Loucy (cell line): ENCODE data around the gene PRKACA.
A peak's percentile ranks its signal among the peaks of the same experiment; 100 is the strongest.

Source experiments
- H2AFZ ChIP-seq: fragments of 200-600 bp; sonication (generic); 2 replicates; pipeline ENCODE4 v1.6.0; 2016; ENCODE audit warnings: antibody characterized with exemption, mild to moderate bottlenecking, low read length, moderate library complexity
- H3F3A ChIP-seq: fragments of 200-600 bp; 2 replicates; pipeline ENCODE4 v1.6.0; 2016; ENCODE audit warnings: antibody characterized with exemption, low read depth, mild to moderate bottlenecking
- H3K27me3 ChIP-seq: fragments of 200-600 bp; sonication (generic); 2 replicates; pipeline ENCODE4 v1.6.1; 2014; ENCODE audit warnings: low read length, mild to moderate bottlenecking; ENCODE audit not compliant: insufficient read depth, poor library complexity, severe bottlenecking
- H3K36me3 ChIP-seq: fragments of 200-600 bp; sonication (generic); 2 replicates; pipeline ENCODE4 v1.6.1; 2016; ENCODE audit warnings: low read length; ENCODE audit not compliant: insufficient read depth
- H3K4me1 ChIP-seq: fragments of 200-600 bp; sonication (generic); 2 replicates; pipeline ENCODE4 v1.5.1; 2014; ENCODE audit warnings: low read length, mild to moderate bottlenecking; ENCODE audit not compliant: insufficient read depth, poor library complexity, severe bottlenecking
- H3K4me2 ChIP-seq: fragments of 200-600 bp; sonication (generic); 2 replicates; pipeline ENCODE4 v1.6.0; 2014; ENCODE audit warnings: antibody characterized with exemption, low read length, low read depth, mild to moderate bottlenecking; ENCODE audit not compliant: poor library complexity, severe bottlenecking
- H3K4me3 ChIP-seq: fragments of 200-600 bp; sonication (generic); 2 replicates; pipeline ENCODE4 v1.5.1; 2014; ENCODE audit warnings: low read length, mild to moderate bottlenecking, mixed read lengths; ENCODE audit not compliant: poor library complexity, severe bottlenecking
- H3K79me2 ChIP-seq: fragments of 200-600 bp; sonication (generic); 2 replicates; pipeline ENCODE4 v1.6.1; 2014; ENCODE audit warnings: low read length; ENCODE audit not compliant: insufficient read depth
- H3K9ac ChIP-seq: fragments of 200-600 bp; sonication (generic); 2 replicates; pipeline ENCODE4 v1.6.0; 2014; ENCODE audit warnings: mild to moderate bottlenecking, low read depth, low read length, moderate library complexity; ENCODE audit not compliant: poor library complexity, severe bottlenecking
- H3K9me2 ChIP-seq: fragments of 200-600 bp; sonication (generic); replicated peaks from 2 replicates; pipeline ENCODE4 v1.6.1; 2016; ENCODE audit warnings: low read depth, low read length, mixed read lengths
- H3K9me3 ChIP-seq: fragments of 200-600 bp; sonication (generic); 2 replicates; pipeline ENCODE4 v1.6.1; 2014; ENCODE audit warnings: mild to moderate bottlenecking, antibody characterized with exemption, low read length, low read depth; ENCODE audit not compliant: insufficient read depth
- H4K20me1 ChIP-seq: fragments of 200-600 bp; sonication (generic); 2 replicates; pipeline ENCODE4 v1.6.0; 2014; ENCODE audit warnings: antibody characterized with exemption, low read length, mild to moderate bottlenecking; ENCODE audit not compliant: insufficient read depth, poor library complexity, severe bottlenecking
- EZH2phosphoT487 ChIP-seq: fragments of 200-600 bp; IDR thresholded peaks from 2 replicates; pipeline ENCODE4 v1.6.1; 2018; ENCODE audit warnings: antibody characterized with exemption, mild to moderate bottlenecking, moderate library complexity, borderline replicate concordance
- TF ChIP-seq, protein P1 (sequence below): fragments of 200-600 bp; sonication (generic); conservative IDR thresholded peaks from 2 replicates; pipeline ENCODE4 v1.5.1; 2014; ENCODE audit warnings: mild to moderate bottlenecking, antibody characterized with exemption, low read length

PRKACA gene

DNA sequence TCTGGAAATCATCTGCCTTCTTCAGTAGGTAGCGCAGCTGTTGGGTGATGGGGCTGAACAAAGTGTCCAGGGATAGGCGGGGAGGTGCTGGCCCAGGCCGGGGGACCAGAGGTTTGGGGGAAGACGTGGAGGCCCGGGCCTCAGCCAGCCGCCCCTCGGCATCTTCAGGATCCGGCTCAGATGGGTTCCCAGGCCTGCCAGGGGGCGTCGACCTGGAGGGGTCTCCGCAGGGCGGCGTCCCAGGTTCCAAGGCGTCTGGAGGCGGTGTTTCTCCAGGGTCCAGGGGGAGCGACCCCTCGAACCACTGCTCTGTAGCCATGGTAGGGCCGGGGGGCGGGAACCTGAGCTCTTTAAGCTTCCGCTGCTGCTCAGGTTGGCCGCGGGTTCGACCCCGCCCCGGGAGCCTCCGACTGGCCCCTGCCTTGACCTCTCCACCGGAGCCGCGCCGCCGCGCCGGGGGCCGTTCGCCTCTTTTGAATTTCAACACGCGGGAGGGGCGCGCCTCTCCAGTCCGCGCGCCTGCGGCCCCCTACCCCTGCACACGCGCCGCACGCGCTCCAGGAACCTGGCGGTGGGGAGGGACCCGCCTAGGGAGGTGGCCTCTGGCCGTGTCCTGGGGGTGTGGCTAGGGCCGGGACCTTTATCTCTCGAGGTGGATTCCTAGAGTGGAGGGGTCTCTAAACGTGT is 32.1 kb downstream of the PRKACA start, which contains the start of gene C19orf67:
Gene C19orf67, minus strand, starts transcription at position 475 of the 687 bp plus-strand sequence. Its CDS starts 156 bp downstream, at position 319.
- Histone ChIP-seq H3K4me3 (no peak within 1 kb of the TSS), H3K4me1 (peaks cover 21% of the 10 kb centered on the region), H3K9me3 (no peaks in the 10 kb centered on the region), H4K20me1 (peaks cover 11% of the 10 kb centered on the region), H3K27me3 (no peaks in the 10 kb centered on the region), H3K9me2 (no peaks in the 10 kb centered on the region), H2AFZ (no peak within 1 kb of the TSS), H3K9ac (no peak within 1 kb of the TSS), H3K79me2 (peaks cover 12% of the 10 kb centered on the region; the same call in 1 of the 2 replicates), H3F3A (no peaks in the 10 kb centered on the region; the same call in 1 of the 2 replicates), H3K36me3 (no peaks in the 10 kb centered on the region; the same call in 1 of the 2 replicates), H3K4me2 (no peak within 1 kb of the TSS)
- TF ChIP-seq, protein P1, sequence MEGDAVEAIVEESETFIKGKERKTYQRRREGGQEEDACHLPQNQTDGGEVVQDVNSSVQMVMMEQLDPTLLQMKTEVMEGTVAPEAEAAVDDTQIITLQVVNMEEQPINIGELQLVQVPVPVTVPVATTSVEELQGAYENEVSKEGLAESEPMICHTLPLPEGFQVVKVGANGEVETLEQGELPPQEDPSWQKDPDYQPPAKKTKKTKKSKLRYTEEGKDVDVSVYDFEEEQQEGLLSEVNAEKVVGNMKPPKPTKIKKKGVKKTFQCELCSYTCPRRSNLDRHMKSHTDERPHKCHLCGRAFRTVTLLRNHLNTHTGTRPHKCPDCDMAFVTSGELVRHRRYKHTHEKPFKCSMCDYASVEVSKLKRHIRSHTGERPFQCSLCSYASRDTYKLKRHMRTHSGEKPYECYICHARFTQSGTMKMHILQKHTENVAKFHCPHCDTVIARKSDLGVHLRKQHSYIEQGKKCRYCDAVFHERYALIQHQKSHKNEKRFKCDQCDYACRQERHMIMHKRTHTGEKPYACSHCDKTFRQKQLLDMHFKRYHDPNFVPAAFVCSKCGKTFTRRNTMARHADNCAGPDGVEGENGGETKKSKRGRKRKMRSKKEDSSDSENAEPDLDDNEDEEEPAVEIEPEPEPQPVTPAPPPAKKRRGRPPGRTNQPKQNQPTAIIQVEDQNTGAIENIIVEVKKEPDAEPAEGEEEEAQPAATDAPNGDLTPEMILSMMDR, result no peak
- TF ChIP-seq EZH2phosphoT487, result no peak

- no peaks in the 10 kb centered on the region; the same call in 1 of the 2 replicates for H3F3A ChIP-seq
- no peaks in the 10 kb centered on the region for H3K79me2 ChIP-seq
- H2AFZ ChIP-seq, result no peak overlapping the region
- H3K9ac ChIP-seq, result no peak overlapping the region
- TF ChIP-seq, protein P1, result no peak
- TF ChIP-seq EZH2phosphoT487, result no peak
- peaks cover 20% of the 10 kb centered on the region for H3K4me1 ChIP-seq
- peak overlapping the region; percentile 82 for H3K4me2 ChIP-seq
- no peaks in the 10 kb centered on the region for H4K20me1 ChIP-seq
- no peaks in the 10 kb centered on the region for H3K9me3 ChIP-seq
- H3K4me3 ChIP-seq, result peak overlapping the region; percentile 83
- H3K9me2 ChIP-seq, result no peaks in the 10 kb centered on the region
- no peaks in the 10 kb centered on the region for H3K36me3 ChIP-seq
- no peaks in the 10 kb centered on the region for H3K27me3 ChIP-seq
Measured at GRCh38 chr19:14082675-14082960, 34.9 kb downstream of the PRKACA start.

DNA sequence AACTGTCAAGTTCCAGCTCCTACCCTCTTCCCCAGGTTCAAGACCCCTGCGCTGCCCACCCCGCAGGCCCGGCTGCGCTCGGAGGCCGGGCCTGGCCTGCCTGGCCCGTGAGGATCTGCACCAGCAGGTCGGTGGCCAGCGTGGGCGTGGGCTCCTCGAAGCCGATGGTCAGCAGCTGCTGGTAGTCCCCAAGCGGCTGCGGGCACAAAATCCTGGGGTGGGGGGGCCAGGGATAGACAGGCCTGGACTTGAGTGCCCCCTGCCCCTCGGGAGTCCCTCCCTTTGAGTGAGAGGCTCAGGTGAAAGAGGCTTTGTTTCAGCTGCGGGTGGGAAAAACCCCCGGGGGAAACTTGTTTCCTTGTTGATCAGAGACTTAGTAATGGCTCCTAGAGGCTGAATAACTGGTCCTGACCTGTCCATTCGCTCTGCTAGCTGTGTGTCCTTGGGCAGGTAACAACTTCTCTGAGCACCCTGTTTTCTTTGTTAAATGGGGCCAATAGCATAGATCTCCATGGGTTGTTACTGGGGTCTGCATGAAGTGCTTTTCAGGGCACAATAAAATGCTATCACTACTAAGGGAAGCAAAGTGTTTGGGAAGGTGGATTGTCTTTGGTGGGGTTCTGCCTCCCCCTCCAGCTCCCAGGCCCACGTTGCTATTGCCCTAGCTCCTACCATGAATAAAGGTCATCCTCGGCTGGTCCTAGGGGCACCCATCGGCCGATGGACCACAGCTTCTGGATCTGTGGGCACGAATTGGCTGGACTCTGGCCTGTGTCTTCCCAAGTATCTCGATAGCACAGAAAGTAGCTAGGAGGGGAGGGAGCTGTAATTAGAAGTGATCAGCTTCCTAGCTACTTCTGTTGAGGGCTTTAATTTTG is 35.5 kb downstream of the PRKACA start:
- no peak for TF ChIP-seq EZH2phosphoT487
- TF ChIP-seq, protein P1, result no peak
- H4K20me1 ChIP-seq, result no peaks in the 10 kb centered on the region
- no peaks in the 10 kb centered on the region for H3K27me3 ChIP-seq
- H3K4me3 ChIP-seq, result peak overlapping the region; percentile 83
- no peaks in the 10 kb centered on the region for H3K36me3 ChIP-seq
- no peaks in the 10 kb centered on the region for H3F3A ChIP-seq
- H3K4me1 ChIP-seq, result peaks cover 20% of the 10 kb centered on the region
- H3K9me2 ChIP-seq, result no peaks in the 10 kb centered on the region
- peak overlapping the region; percentile 83 for H3K9ac ChIP-seq
- H3K4me2 ChIP-seq, result peak overlapping the region; percentile 82
- no peaks in the 10 kb centered on the region for H3K9me3 ChIP-seq
- peak overlapping the region; percentile 88 for H2AFZ ChIP-seq
- H3K79me2 ChIP-seq, result no peaks in the 10 kb centered on the region
